ENCODE measurements around the gene MGAT4C.
"Not testable (repeated sequence)": the region's sequence is repeated elsewhere in the genome, so short reads cannot be mapped to it uniquely, and the experiment has no call there.

MGAT4C gene

GRCh38 chr12:86228656-86229055 lies 27.5 kb downstream of the MGAT4C start:
- no peak for DNase-seq

DNA sequence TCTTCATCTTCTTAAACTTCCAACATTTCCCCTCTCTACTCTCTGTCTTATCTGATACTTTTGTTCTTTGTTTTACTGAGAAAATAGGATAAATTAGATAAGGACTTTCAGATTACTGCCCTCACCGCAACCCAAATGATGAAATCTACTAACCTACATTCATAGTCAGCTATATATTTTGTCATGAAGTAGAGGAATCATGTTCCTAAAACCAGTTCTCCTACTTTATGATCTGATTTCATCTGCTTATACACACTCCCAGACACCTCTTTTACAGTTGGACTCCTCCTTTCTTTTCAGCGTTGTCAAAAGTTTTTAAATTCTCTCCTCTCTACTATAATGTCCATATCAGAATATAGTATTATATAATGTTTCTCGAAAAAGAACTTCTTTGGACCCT lies 29.7 kb downstream of the MGAT4C start:
- no peak for DNase-seq

DNA sequence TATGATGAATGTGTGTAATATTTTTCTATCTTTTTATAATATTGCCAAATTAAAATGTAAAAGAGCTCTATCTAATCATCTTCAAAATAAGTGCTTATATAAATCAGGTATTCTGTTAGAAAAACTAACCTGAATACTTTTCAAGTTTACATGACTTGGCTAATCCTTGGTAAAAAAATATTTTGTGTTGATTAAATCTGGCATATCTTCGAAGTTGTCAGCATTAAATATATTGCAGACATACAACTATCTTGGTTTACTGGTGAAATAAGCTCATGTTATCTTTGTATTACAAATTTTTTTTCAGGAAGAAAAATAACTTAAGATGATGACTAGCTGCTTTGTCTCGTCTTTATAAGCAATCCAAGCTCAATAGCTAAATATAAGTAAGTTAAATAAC lies 39.6 kb downstream of the MGAT4C start:
- no peak for DNase-seq

DNA sequence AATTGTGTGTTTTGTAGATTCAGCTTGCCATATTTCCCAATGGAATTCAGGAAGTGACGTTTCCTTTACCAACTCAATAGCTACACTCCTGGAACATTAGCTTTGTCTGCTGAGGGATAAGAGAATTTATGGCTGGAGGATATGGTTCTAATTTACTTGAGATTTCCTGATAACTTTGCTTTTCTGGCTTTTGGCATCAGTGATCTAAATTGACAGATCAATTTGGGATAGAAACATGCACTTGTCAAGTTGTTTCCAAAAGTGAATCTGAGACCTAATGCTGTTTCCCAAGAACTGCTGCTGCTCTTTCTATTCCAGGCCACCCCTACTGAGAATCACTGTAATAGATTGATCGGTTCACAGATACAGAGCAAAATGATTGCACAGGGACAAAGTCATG lies 43.2 kb downstream of the MGAT4C start:
- DNase-seq: no peak

- DNase-seq: no peak
Measured at GRCh38 chr12:86198696-86199444, 57.3 kb downstream of the MGAT4C start.

DNA sequence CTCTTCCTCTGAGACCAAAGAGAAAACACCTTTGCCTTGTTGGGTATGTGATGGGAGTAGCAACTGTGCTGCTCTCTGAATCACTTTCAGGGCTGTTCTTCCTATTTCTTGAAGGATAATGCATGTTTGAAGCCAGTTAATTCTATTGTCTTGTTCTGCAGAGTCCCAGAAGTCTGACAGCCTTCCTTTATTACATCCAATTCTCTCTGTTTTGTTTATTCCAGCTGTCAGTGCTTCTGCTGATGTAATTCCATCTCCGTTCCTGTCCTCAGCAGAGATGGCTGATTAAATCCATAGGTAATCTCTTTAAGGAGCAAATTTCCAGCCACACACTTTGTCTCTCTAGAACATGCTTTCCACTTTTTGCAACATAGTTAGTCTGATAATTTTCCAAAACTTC lies 59.7 kb downstream of the MGAT4C start:
- no peak for DNase-seq

- no peak for DNase-seq
Measured at GRCh38 chr12:86194721-86195120, 61.5 kb downstream of the MGAT4C start.

DNA sequence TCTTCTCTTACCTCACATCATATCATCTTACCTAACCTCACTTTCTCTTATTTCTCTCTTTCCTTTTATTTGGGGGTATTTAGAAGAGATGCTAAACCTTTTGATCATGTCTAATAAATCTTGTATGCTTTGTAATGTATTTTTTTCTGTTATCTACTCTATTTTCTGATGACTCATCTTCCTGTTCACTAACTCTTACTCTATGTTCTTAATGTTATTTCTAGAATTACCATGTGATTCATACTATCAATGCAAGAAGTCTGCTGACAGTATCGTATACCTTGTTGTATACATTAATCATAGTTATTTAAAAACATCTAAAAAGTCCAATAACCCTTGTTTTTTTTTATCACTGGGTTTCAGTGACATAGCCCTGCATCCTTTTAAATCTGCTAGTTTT lies 62.3 kb downstream of the MGAT4C start:
- DNase-seq: no peak

- DNase-seq: no peak
Measured at GRCh38 chr12:86188226-86188625, 68.0 kb downstream of the MGAT4C start.

DNA sequence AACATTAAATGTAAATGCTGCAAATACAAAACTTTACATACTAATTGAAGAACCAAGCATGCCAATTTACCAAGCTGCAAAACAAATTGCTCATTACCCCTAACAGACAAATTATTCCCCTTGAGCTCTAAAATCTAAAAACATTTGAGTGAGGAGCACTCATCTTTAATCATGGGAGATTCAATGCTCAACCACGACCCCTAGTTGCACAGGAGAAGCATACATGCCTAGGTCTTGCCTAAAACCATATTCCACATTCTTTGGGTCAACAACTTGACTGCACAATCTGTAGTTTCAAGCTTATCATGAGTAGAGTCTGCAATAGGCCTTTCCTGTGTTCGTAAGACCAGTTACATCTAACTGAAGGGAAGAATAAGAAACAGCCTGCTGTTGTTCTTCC lies 69.7 kb downstream of the MGAT4C start:
- no peak for DNase-seq

- no peak for DNase-seq
Measured at GRCh38 chr12:86179855-86180254, 76.3 kb downstream of the MGAT4C start.

GRCh38 chr12:86174188-86174587 lies 82.0 kb downstream of the MGAT4C start:
- DNase-seq: no peak

- no peak for DNase-seq
Measured at GRCh38 chr12:86172913-86173443, 83.2 kb downstream of the MGAT4C start.

- no peak for DNase-seq
Measured at GRCh38 chr12:86170051-86170450, 86.1 kb downstream of the MGAT4C start.

DNA sequence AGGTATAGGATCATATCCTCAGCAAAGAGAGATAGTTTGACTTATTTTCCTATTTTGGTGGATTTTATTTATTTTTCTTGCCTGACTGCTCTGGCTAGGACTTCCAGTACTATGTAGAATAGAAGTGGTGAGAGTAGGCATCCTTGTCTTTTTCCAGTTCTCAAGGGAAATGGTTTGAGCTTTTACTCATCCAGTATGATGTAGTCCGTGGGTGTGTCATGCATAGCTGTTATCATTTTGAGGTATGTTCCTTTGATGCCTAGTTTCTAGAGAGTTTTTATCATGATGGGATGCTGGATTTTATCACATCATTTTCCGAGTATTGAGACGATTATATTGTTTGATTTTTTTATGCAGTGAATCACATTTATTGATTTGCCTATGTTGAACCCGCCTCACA lies 97.2 kb downstream of the MGAT4C start:
- no peak for DNase-seq

DNA sequence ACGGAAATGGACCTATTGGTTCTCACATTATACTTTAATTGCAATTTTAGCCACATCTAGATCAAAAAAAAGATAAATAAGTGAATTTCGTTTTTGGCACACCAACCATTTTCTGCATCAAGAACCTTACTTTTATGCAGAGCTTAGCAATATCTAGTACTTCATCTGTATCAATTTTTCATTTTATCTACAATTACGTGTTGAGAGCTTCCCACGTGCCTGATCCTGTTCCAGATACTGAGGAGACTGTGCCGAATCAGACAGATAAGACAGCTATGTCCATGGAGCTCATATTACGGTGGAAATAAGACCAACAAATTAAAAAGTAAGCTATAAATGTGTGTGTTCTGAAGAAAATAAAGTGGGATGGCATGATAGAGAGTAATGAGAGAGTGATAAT lies 101.6 kb downstream of the MGAT4C start:
- DNase-seq: no peak

DNA sequence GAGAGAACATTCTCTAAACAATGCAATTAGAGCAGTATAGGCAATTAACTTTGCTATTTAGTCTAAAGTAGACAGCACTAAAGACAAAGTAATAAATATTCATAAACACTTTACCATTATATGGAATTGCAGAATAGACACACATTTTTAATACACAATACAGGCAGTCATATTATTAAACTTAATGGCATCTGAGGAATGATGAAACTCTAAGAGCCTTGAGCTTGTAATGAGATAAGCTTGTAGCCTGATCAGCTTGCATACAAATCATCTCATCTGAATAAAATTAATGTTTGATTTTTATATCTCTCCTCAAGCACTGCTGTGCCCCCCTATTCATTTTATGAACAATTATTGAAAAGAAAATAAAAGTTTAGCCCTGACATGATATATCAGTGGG lies 107.6 kb downstream of the MGAT4C start:
- DNase-seq: no peak

DNA sequence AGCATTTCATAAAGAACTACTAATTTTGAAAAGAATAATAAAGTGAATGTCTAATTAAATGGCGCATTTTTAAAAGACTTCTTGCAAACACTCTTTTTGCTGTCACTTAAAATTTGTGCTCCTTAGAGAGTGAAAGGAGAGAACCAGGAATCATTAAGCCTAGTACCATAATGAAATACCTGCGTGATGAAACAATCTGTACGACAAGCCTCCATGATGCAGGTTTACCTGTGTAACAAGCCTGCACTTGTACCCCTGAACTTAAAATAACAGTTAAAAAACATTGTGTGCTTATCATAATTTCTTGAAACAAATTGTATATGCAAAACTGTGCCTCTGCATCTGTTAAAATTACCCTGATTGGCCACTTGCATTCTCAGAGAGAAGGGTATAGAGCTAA lies 108.1 kb downstream of the MGAT4C start:
- DNase-seq: no peak

GRCh38 chr12:86145156-86145555 lies 111.0 kb downstream of the MGAT4C start:
- DNase-seq: no peak

DNA sequence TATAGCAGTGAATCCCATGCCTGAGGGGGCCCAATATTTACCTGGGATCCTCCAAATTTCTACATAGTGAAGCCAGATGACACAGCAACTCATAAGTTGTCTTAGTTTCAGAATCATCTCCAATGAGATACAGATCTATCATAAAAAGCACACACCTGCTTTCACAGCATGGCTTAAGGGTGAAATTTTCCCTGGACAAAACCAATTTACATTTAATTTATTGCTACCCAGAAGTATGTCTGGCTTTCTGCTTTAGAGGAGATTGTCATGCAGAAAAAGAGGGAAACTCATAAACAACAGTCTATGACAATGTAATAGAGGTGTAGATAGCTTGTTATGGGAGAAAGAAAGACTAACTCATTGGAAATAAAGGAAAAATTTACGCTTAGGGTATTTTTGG lies 113.0 kb downstream of the MGAT4C start:
- no peak for DNase-seq

DNA sequence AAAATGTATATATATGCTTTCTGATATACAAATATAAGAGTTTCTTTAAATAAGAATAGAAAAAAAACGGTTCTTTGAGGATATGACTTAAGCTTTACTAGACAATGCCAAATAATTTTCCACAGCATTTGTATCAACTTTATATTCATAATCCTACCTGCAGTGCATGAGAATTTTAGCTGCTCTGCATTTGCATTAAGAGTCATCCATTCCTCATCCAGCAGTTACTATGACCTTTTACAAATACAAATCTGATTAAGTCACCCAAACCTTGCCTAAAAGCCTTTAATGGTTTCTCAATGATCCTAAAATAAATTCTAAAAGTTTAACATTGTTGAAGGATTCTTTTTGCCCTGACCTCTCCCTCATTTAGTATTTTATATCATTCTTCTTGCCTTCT lies 116.5 kb downstream of the MGAT4C start:
- DNase-seq: no peak

GRCh38 chr12:86138770-86139169 lies 117.4 kb downstream of the MGAT4C start:
- DNase-seq: no peak

GRCh38 chr12:86137936-86138335 lies 118.3 kb downstream of the MGAT4C start:
- DNase-seq: no peak

GRCh38 chr12:86134561-86134960 lies 121.6 kb downstream of the MGAT4C start:
- no peak for DNase-seq

- DNase-seq: not testable (repeated sequence)
Measured at GRCh38 chr12:86126900-86127299, 129.3 kb downstream of the MGAT4C start.
